ENCODE data around the gene ZNF576. TPM values are rescaled to one million over a fixed set of nuclear protein-coding genes. Genes with fewer than 3 reads are reported as not detected.

The ZNF576 gene
- total and polyA plus RNA-seq, 9 of the 15 experiments (the other 6 are each of a cell fraction or from before 2014, with no cell fraction given), result 6.8 to 18.2 (median 12.2) TPM

DNA sequence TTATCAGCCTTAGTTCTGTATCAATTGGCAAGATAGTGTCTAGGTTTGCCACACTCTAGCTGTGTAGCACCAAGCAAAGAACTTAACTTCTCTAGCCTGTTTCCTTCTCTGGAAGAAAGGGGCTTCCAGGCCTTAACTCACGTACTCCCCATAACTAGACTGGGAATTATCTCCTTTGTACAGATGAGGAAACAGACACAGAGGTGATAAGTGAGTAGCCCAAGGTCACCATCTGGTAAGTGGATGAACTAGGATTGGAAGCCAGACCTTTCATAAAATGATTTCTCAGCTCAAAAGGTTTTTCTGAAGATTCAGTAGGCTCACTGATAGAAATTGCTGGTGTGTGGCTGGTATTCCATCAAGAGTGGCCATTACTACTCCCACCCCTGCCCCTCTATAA is 19.9 kb downstream of the ZNF576 start (continued):
- TF ChIP-seq, protein P1, sequence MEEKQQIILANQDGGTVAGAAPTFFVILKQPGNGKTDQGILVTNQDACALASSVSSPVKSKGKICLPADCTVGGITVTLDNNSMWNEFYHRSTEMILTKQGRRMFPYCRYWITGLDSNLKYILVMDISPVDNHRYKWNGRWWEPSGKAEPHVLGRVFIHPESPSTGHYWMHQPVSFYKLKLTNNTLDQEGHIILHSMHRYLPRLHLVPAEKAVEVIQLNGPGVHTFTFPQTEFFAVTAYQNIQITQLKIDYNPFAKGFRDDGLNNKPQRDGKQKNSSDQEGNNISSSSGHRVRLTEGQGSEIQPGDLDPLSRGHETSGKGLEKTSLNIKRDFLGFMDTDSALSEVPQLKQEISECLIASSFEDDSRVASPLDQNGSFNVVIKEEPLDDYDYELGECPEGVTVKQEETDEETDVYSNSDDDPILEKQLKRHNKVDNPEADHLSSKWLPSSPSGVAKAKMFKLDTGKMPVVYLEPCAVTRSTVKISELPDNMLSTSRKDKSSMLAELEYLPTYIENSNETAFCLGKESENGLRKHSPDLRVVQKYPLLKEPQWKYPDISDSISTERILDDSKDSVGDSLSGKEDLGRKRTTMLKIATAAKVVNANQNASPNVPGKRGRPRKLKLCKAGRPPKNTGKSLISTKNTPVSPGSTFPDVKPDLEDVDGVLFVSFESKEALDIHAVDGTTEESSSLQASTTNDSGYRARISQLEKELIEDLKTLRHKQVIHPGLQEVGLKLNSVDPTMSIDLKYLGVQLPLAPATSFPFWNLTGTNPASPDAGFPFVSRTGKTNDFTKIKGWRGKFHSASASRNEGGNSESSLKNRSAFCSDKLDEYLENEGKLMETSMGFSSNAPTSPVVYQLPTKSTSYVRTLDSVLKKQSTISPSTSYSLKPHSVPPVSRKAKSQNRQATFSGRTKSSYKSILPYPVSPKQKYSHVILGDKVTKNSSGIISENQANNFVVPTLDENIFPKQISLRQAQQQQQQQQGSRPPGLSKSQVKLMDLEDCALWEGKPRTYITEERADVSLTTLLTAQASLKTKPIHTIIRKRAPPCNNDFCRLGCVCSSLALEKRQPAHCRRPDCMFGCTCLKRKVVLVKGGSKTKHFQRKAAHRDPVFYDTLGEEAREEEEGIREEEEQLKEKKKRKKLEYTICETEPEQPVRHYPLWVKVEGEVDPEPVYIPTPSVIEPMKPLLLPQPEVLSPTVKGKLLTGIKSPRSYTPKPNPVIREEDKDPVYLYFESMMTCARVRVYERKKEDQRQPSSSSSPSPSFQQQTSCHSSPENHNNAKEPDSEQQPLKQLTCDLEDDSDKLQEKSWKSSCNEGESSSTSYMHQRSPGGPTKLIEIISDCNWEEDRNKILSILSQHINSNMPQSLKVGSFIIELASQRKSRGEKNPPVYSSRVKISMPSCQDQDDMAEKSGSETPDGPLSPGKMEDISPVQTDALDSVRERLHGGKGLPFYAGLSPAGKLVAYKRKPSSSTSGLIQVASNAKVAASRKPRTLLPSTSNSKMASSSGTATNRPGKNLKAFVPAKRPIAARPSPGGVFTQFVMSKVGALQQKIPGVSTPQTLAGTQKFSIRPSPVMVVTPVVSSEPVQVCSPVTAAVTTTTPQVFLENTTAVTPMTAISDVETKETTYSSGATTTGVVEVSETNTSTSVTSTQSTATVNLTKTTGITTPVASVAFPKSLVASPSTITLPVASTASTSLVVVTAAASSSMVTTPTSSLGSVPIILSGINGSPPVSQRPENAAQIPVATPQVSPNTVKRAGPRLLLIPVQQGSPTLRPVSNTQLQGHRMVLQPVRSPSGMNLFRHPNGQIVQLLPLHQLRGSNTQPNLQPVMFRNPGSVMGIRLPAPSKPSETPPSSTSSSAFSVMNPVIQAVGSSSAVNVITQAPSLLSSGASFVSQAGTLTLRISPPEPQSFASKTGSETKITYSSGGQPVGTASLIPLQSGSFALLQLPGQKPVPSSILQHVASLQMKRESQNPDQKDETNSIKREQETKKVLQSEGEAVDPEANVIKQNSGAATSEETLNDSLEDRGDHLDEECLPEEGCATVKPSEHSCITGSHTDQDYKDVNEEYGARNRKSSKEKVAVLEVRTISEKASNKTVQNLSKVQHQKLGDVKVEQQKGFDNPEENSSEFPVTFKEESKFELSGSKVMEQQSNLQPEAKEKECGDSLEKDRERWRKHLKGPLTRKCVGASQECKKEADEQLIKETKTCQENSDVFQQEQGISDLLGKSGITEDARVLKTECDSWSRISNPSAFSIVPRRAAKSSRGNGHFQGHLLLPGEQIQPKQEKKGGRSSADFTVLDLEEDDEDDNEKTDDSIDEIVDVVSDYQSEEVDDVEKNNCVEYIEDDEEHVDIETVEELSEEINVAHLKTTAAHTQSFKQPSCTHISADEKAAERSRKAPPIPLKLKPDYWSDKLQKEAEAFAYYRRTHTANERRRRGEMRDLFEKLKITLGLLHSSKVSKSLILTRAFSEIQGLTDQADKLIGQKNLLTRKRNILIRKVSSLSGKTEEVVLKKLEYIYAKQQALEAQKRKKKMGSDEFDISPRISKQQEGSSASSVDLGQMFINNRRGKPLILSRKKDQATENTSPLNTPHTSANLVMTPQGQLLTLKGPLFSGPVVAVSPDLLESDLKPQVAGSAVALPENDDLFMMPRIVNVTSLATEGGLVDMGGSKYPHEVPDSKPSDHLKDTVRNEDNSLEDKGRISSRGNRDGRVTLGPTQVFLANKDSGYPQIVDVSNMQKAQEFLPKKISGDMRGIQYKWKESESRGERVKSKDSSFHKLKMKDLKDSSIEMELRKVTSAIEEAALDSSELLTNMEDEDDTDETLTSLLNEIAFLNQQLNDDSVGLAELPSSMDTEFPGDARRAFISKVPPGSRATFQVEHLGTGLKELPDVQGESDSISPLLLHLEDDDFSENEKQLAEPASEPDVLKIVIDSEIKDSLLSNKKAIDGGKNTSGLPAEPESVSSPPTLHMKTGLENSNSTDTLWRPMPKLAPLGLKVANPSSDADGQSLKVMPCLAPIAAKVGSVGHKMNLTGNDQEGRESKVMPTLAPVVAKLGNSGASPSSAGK (IDR thresholded peaks at IDR 0.05), result no peak
- TF ChIP-seq, protein P2, sequence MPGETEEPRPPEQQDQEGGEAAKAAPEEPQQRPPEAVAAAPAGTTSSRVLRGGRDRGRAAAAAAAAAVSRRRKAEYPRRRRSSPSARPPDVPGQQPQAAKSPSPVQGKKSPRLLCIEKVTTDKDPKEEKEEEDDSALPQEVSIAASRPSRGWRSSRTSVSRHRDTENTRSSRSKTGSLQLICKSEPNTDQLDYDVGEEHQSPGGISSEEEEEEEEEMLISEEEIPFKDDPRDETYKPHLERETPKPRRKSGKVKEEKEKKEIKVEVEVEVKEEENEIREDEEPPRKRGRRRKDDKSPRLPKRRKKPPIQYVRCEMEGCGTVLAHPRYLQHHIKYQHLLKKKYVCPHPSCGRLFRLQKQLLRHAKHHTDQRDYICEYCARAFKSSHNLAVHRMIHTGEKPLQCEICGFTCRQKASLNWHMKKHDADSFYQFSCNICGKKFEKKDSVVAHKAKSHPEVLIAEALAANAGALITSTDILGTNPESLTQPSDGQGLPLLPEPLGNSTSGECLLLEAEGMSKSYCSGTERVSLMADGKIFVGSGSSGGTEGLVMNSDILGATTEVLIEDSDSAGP (CRISPR knock-in tag; IDR thresholded peaks at IDR 0.05), result no peak
- TF ChIP-seq U2AF2 (optimal IDR thresholded peaks at IDR 0.05; ENCODE audit: low read depth, low read length), result no peak
- TF ChIP-seq STAT5B (CRISPR knock-in tag; IDR thresholded peaks at IDR 0.05), result no peak
- TF ChIP-seq HNRNPLL (IDR thresholded peaks at IDR 0.05; ENCODE audit: low read depth, low read length, poor library complexity, severe bottlenecking), result no peak
- no peak for TF ChIP-seq SMAD2 (IDR thresholded peaks at IDR 0.05; ENCODE audit: low read depth, low read length)
- TF ChIP-seq DPF2 (IDR thresholded peaks at IDR 0.05), result peak; percentile 81
- no peak for TF ChIP-seq ZNF589 (CRISPR knock-in tag; IDR thresholded peaks at IDR 0.05; ENCODE audit: low read depth)
- TF ChIP-seq PHB (CRISPR knock-in tag; IDR thresholded peaks at IDR 0.05), result no peak
- TF ChIP-seq, protein P3, sequence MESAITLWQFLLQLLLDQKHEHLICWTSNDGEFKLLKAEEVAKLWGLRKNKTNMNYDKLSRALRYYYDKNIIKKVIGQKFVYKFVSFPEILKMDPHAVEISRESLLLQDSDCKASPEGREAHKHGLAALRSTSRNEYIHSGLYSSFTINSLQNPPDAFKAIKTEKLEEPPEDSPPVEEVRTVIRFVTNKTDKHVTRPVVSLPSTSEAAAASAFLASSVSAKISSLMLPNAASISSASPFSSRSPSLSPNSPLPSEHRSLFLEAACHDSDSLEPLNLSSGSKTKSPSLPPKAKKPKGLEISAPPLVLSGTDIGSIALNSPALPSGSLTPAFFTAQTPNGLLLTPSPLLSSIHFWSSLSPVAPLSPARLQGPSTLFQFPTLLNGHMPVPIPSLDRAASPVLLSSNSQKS (CRISPR knock-in tag; IDR thresholded peaks at IDR 0.05), result no peak
- TF ChIP-seq HNRNPUL1 (IDR thresholded peaks at IDR 0.05; ENCODE audit: low read length), result no peak
- no peak for TF ChIP-seq YBX1 (IDR thresholded peaks at IDR 0.05)
- TF ChIP-seq MBD2 (IDR thresholded peaks at IDR 0.05; ENCODE audit: borderline replicate concordance, low read depth), result no peak
- TF ChIP-seq, protein P4, sequence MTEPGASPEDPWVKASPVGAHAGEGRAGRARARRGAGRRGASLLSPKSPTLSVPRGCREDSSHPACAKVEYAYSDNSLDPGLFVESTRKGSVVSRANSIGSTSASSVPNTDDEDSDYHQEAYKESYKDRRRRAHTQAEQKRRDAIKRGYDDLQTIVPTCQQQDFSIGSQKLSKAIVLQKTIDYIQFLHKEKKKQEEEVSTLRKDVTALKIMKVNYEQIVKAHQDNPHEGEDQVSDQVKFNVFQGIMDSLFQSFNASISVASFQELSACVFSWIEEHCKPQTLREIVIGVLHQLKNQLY (CRISPR knock-in tag; conservative IDR thresholded peaks at IDR 0.05), result no peak
- no peak for TF ChIP-seq ZNF146 (CRISPR knock-in tag; IDR thresholded peaks at IDR 0.05; ENCODE audit: unreplicated experiment)
